Kidney (tissue), 22 donors: Measurements from ENCODE around the gene OR5C1. TPM values are rescaled to one million over a fixed set of nuclear protein-coding genes. Genes with fewer than 3 reads are reported as not detected.

ENCODE experiments used
- DNase-seq, 5 donors: peaks; one replicate each; pipeline ENCODE4 v3.0.0-alpha.2; 2013 to 2020
- FAIRE-seq: peaks from 2 replicates; lab custom pipeline; 2012; peaks lifted over from hg19 to GRCh38; lab: Jason Lieb, UNC
- H3K27ac ChIP-seq, 2 donors: one replicate each; pipeline ENCODE4 v1.7.0; 2013; ENCODE audit warnings: low read depth in 2 of 2, low read length in 2 of 2, inconsistent platforms in 1 of 2
- H3K27me3 ChIP-seq: one replicate; pipeline ENCODE4 v1.7.1; 2013; ENCODE audit warnings: low read length, inconsistent platforms; ENCODE audit not compliant: control insufficient read depth, insufficient read depth
- H3K36me3 ChIP-seq, 3 donors: one replicate each; pipeline versions ENCODE4 v1.7.0 to v1.7.1; 2013; ENCODE audit warnings: low read length in 3 of 3, control low read depth in 1 of 3, inconsistent platforms in 1 of 3; ENCODE audit not compliant: insufficient read depth in 3 of 3, control insufficient read depth in 2 of 3
- H3K4me1 ChIP-seq, 3 donors: one replicate each; pipeline versions ENCODE4 v1.7.0 to v1.7.1; 2013; ENCODE audit warnings: low read length in 3 of 3, inconsistent platforms in 1 of 3, low read depth in 1 of 3; ENCODE audit not compliant: control insufficient read depth in 2 of 3, insufficient read depth in 2 of 3
- H3K4me3 ChIP-seq, 3 donors: one replicate each; pipeline versions ENCODE4 v1.7.0 to v1.8.1; 2013; ENCODE audit warnings: low read length in 3 of 3, control low read depth in 1 of 3, inconsistent platforms in 1 of 3
- H3K9ac ChIP-seq, 3 donors: one replicate each; pipeline versions ENCODE4 v1.7.0 to v1.7.1; 2013; ENCODE audit warnings: low read length in 3 of 3, control low read depth in 1 of 3, inconsistent platforms in 1 of 3
- H3K9me3 ChIP-seq, 3 donors: one replicate each; pipeline versions ENCODE4 v1.7.0 to v1.7.1; 2013; ENCODE audit warnings: low read length in 3 of 3, control low read depth in 1 of 3, inconsistent platforms in 1 of 3; ENCODE audit not compliant: control insufficient read depth in 2 of 3, insufficient read depth in 1 of 3
- CTCF ChIP-seq: IDR thresholded peaks from 3 replicates; pipeline ENCODE4 v1.5.1; 2012; ENCODE audit warnings: mild to moderate bottlenecking, moderate library complexity, borderline replicate concordance; ENCODE audit not compliant: insufficient read depth; ENCODE audit errors: extremely low read depth
- intact Hi-C: fragments of 100-400 bp; cut with DNase I; formaldehyde crosslinking; loops from one replicate; pipeline ENCODE4 v1.11.1; 2022
- long read RNA-seq, 10 donors: library from polyadenylated mRNA in 1 of 10; unstranded in 1 of 10; transcript quantifications; one replicate each; pipeline ENCODE4 v2.0.0 and lab custom pipeline, GENCODE V29; 2021 to 2026
- polyA plus RNA-seq: library from polyadenylated mRNA; stranded (reverse); fragments of 350-450 nt; fragmentation: Illumina TruSeq; extraction: RNeasy Lipid Tissue Mini Kit (QIAGEN cat#74804); gene quantifications from one replicate; pipeline ENCODE4 v1.2.3, GENCODE V29; 2014; ENCODE audit warnings: low read depth, low replicate concordance; ENCODE audit not compliant: insufficient read depth
- total RNA-seq: library from RNA; stranded (reverse); fragmentation: NEBNext Ultra II Directional; extraction: Animal tissue kit (Norgen Biotek cat#: 25700); gene quantifications from one replicate; pipeline ENCODE4 v1.2.1, GENCODE V29; 2021
- donor health status: control.
- donor health status: control.
- donor health status: control.
- donor health status: control.
- donor health status: control.
- donor health status: DM: yes; HTN: yes; CAD: no.
- donor health status: Normal renal cell carcinoma (clear cell type).

Gene OR5C1
- total RNA-seq (not detected), polyA plus RNA-seq (not detected)
- long read RNA-seq, donor 1: 0 reads
- long read RNA-seq, donor 2: 0 reads
- long read RNA-seq, donor 3: 0 reads
- long read RNA-seq, donor 4: 0 reads
- long read RNA-seq, donor 5: 0 reads
- long read RNA-seq, donor 6: 0 reads
- long read RNA-seq, donor 7: 0 reads
- long read RNA-seq, donor 8, partial matches to known transcripts: 0 of 1 reads
- long read RNA-seq, donor 8, other reads (novel, unspliced or antisense): 0 of 1 reads
- long read RNA-seq, donor 9: 0 reads
- long read RNA-seq, donor 10: 0 reads

- no peak for TF ChIP-seq CTCF
- no peaks in the 10 kb centered on the region for H3K4me1 ChIP-seq
- intact Hi-C loops: no loop called here
- DNase-seq: no peak
- no peak for FAIRE-seq
- H3K27me3 ChIP-seq: no peaks in the 10 kb centered on the region
- H3K27ac ChIP-seq: no peak within 1 kb of the TSS
- H3K9me3 ChIP-seq: no peaks in the 10 kb centered on the region
- H3K9ac ChIP-seq: no peak within 1 kb of the TSS
- no peak within 1 kb of the TSS for H3K4me3 ChIP-seq
- H3K36me3 ChIP-seq: no peaks in the 10 kb centered on the region
Measured at GRCh38 chr9:122788831-122789230, at the start of gene OR5C1. Gene OR5C1, plus strand, starts transcription at chr9:122788933. Its CDS starts 0 bp downstream, at chr9:122788933.

GRCh38 chr9:122742003-122742402 is 46.7 kb upstream of the OR5C1 start, which contains the start of gene OR1L6:
Gene OR1L6, plus strand, starts transcription at chr9:122742303. Its CDS starts 7,545 bp downstream, at chr9:122749848.
- DNase-seq: no peak
- Histone ChIP-seq H3K9ac (no peak within 1 kb of the TSS), H3K36me3 (no peaks in the 10 kb centered on the region), H3K27ac (no peak within 1 kb of the TSS), H3K9me3 (no peaks in the 10 kb centered on the region), H3K4me1 (no peaks in the 10 kb centered on the region), H3K4me3 (no peak within 1 kb of the TSS), H3K27me3 (no peaks in the 10 kb centered on the region)
- no peak for TF ChIP-seq CTCF
- intact Hi-C loops: no loop called here
- no peak for FAIRE-seq

DNA sequence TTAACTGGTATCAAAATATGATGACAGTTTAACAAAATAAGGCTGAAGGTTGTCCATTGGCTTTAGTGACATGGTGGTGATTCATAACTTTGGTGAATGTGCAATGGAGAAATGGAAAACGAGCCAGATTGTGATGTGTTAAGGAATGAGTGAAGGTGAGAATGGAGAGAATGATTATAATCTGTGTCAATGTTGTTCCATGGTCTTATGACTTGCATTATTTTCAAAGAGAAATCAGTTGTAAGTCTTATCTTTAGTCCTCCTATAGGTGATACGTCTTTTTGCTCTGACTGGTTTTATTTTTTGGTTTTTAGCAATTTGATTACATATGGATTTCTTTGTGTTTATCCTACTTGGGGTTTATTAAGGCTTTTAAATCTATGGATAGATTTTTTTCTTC is 33.9 kb upstream of the OR5C1 start:
- Histone ChIP-seq H3K27ac (no peak overlapping the region), H3K4me3 (no peak overlapping the region), H3K36me3 (no peaks in the 10 kb centered on the region), H3K4me1 (no peaks in the 10 kb centered on the region), H3K9ac (no peak overlapping the region), H3K9me3 (peaks cover 0 to 9% (median 7%) of the 10 kb centered on the region in 3 donors), H3K27me3 (no peaks in the 10 kb centered on the region)
- no peak for FAIRE-seq
- intact Hi-C loops: no loop called here
- no peak for DNase-seq
- no peak for TF ChIP-seq CTCF
